Keratinocyte (primary cell): Measurements from ENCODE around the gene WDR91.

Source experiments
- CTCF ChIP-seq, 3 experiments: IDR thresholded peaks in 1 of 3; conservative IDR thresholded peaks in 1 of 3; optimal IDR thresholded peaks in 1 of 3; 2 replicates in 2 of 3; 3 replicates in 1 of 3; pipeline versions ENCODE3 to v1.5.1; 2011; ENCODE audit warnings: low read length in 3 of 3, mild to moderate bottlenecking in 3 of 3, moderate library complexity in 2 of 3, control low read depth in 1 of 3, inconsistent platforms in 1 of 3; ENCODE audit not compliant: insufficient read depth in 2 of 3; ENCODE audit errors: extremely low read depth in 1 of 3
- EZH2 ChIP-seq: IDR thresholded peaks from one replicate; pipeline ENCODE4 v1.6.1; 2012; ENCODE audit warnings: inconsistent platforms, mild to moderate bottlenecking, low read length, moderate library complexity

- no peak for TF ChIP-seq EZH2
- TF ChIP-seq CTCF (optimal IDR thresholded peaks at IDR 0.05 in 1 of 3, IDR thresholded peaks at IDR 0.05 in 1 of 3, conservative IDR thresholded peaks at IDR 0.05 in 1 of 3; ENCODE audit: extremely low read depth in 1 of 3, insufficient read depth in 2 of 3, low read length in 3 of 3): no peak
These were observed 18.3 kb downstream of the WDR91 start for GRCh38 chr7:135192914-135193536.
